ENCODE results near the gene HBG1. TPM values are rescaled to one million over a fixed set of nuclear protein-coding genes. Genes with fewer than 3 reads are reported as not detected.

HBG1 gene
- total RNA-seq, 2 donors from 2014 or later = not detected

DNA sequence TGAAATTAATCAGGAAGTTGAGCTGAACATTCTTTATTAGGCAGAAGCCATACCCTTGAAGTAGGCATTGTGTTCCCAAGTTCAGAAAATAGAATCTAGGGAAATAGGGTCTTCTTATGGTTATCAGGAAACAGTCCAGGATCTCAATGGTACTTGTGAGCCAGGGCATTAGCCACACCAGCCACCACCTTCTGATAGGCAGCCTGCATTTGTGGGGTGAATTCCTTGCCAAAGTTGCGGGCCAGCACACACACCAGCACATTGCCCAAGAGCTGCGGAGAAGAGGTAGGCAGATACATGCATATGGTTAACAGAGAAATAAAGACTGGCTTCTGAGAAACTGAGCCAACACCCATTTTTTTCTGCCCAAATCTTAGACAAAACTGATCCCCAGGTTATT is 16.8 kb downstream of the HBG1 start:
- Mint-ChIP-seq H3K4me1 (no peaks in the 10 kb centered on the region), H3K9me3 (no peaks in the 10 kb centered on the region), H3K27ac (no peak overlapping the region), H3K27me3 (peaks cover 8% of the 10 kb centered on the region), H3K4me3 (no peak overlapping the region), H3K36me3 (ENCODE audit: low read depth) (no peaks in the 10 kb centered on the region)
- ATAC-seq (replicated peaks) = no peak

DNA sequence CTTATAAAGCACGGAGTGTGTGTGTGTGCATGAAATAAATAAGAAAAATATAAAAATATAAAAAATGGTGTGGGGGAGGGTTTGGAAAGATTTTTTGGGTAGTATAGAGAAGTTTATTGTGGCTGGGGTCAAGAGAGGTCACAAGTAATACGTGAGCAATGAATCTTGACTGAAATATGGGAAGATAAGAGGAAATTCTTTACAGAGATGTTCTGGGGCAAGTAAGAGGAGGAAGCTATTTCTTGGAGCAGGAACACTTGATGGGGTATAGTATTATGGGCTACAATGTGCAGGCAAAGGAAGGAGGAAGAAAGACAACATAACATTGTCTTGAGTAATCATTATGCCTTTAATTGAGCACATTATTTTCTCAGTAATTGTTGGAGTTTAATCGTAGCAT is 17.5 kb downstream of the HBG1 start:
- Mint-ChIP-seq H3K4me1 (no peaks in the 10 kb centered on the region), H3K9me3 (no peaks in the 10 kb centered on the region), H3K4me3 (no peak overlapping the region), H3K27ac (no peak overlapping the region), H3K27me3 (peaks cover 8% of the 10 kb centered on the region), H3K36me3 (ENCODE audit: low read depth) (no peaks in the 10 kb centered on the region)
- ATAC-seq (replicated peaks) = no peak

DNA sequence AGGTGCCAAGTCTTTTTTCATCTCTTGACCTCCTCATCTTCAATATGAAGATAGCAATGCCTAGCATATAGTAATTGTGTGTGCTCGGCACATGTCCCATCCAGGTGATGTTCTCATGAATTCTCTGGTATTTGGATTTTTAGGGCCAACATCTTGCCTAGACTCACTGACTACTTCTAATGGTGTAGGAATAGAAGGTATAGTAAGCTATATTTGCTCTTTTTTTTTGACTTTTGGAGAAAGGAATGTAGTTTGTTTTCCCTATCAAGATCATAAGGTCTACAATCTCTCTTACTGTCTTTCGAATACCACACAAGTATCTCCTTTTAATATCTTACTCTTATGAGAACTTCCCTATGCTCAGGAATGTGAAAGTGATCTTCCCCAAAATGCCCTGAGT is 18.5 kb downstream of the HBG1 start:
- Mint-ChIP-seq H3K4me1 (no peaks in the 10 kb centered on the region), H3K27ac (no peak overlapping the region), H3K27me3 (peaks cover 6% of the 10 kb centered on the region), H3K4me3 (no peak overlapping the region), H3K9me3 (no peaks in the 10 kb centered on the region), H3K36me3 (ENCODE audit: low read depth) (no peaks in the 10 kb centered on the region)
- ATAC-seq (replicated peaks) = no peak

DNA sequence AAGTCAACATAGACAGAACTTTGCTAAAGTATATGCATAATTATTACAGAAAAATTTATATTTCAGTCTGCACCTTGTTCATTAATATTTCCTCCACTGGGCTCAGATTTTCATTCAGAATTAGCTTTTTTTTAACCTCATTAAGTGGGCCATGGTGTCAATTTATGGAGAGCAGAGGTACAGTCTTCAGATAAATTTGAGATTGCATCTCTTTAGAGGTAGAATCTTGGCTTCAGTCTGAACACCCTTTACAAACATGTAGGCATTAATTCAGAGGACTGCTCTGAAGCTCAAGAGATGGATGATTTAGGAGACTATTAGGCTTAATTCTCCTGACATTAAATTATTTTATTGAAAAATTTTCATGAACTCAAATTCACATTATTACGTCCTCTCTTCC is 19.4 kb downstream of the HBG1 start:
- Mint-ChIP-seq H3K27me3 (peaks cover 2% of the 10 kb centered on the region), H3K9me3 (no peaks in the 10 kb centered on the region), H3K36me3 (ENCODE audit: low read depth) (no peaks in the 10 kb centered on the region), H3K27ac (no peak overlapping the region), H3K4me1 (no peaks in the 10 kb centered on the region), H3K4me3 (no peak overlapping the region)
- ATAC-seq (replicated peaks) = no peak

DNA sequence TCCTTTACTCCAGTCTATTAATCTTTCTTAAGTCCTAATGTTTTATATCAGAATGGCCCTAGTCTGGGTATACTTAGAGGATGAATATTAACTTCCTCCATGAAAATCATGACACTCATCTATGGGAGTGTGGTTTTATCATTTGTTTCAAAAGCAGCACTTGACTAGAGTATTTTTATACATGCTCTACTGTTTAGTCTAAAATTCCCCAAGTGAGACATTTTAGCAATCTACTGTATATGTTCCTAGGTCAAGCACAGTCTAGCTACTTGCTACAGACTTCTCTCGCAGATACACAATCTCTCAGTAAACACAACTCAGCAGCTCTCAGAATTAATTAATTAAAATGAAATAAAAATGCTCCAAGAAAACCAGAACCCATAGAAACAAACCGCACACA is 19.9 kb downstream of the HBG1 start:
- Mint-ChIP-seq H3K27ac (no peak overlapping the region), H3K4me1 (no peaks in the 10 kb centered on the region), H3K4me3 (no peak overlapping the region), H3K9me3 (no peaks in the 10 kb centered on the region), H3K36me3 (ENCODE audit: low read depth) (no peaks in the 10 kb centered on the region), H3K27me3 (peaks cover 3% of the 10 kb centered on the region)
- ATAC-seq (replicated peaks) = no peak

DNA sequence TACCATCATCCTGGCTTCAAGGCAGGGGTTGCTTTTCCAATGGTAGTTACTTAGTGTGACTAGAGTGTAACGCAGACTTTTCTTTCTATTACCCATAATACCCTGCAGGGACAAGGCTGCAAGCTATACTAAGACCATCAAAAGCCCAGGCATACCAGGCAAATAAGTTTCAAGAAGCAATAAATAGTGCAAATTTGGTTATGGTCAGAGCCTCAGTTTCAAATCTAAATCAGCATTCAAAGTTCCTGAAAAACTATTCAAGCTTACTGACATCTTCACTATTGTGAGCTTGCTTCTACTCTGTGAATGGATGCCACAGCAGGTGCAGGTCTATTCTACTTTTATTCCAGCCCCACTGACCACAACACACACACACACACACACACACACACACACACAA is 20.3 kb downstream of the HBG1 start:
- ATAC-seq (replicated peaks) = no peak
- no peak overlapping the region for H3K27ac Mint-ChIP-seq
- H3K27me3 Mint-ChIP-seq = peaks cover 4% of the 10 kb centered on the region
- no peaks in the 10 kb centered on the region for H3K36me3 Mint-ChIP-seq (ENCODE audit: low read depth)
- no peaks in the 10 kb centered on the region for H3K9me3 Mint-ChIP-seq
- no peak overlapping the region for H3K4me3 Mint-ChIP-seq
- H3K4me1 Mint-ChIP-seq = no peaks in the 10 kb centered on the region

DNA sequence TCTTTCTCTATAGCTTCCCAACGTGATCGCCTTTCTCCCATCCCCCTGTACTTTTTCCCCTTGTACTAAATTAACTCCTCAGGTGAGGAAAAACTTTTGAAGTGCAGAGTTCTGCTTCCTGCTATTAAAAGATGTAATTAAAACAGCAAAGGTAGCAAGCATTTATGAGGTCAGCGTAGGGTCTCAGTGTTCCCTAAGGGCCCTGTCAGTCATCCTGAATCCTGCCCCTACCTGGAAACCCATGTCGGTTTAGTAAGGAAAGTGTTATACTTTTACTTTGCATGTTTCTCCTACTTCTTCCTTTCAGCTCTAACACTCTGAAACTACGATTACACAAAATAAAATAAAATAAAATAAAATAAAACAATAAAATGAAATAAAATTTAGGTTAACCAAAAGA is 21.5 kb downstream of the HBG1 start:
- H3K9me3 Mint-ChIP-seq = no peaks in the 10 kb centered on the region
- H3K27ac Mint-ChIP-seq = no peak overlapping the region
- no peaks in the 10 kb centered on the region for H3K36me3 Mint-ChIP-seq (ENCODE audit: low read depth)
- no peak for ATAC-seq (replicated peaks)
- H3K27me3 Mint-ChIP-seq = peaks cover 4% of the 10 kb centered on the region
- no peak overlapping the region for H3K4me3 Mint-ChIP-seq
- no peaks in the 10 kb centered on the region for H3K4me1 Mint-ChIP-seq

DNA sequence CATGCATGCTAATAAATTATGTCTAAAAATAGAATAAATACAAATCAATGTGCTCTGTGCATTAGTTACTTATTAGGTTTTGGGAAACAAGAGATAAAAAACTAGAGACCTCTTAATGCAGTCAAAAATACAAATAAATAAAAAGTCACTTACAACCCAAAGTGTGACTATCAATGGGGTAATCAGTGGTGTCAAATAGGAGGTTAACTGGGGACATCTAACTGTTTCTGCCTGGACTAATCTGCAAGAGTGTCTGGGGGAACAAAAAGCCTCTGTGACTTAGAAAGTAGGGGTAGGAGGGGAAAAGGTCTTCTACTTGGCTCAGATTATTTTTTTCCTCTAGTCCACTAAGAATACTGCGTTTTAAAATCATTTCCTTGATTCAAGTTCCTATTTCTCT is 22.0 kb downstream of the HBG1 start:
- H3K9me3 Mint-ChIP-seq = no peaks in the 10 kb centered on the region
- no peak for ATAC-seq (replicated peaks)
- H3K4me3 Mint-ChIP-seq = no peak overlapping the region
- no peak overlapping the region for H3K27ac Mint-ChIP-seq
- no peaks in the 10 kb centered on the region for H3K4me1 Mint-ChIP-seq
- H3K36me3 Mint-ChIP-seq (ENCODE audit: low read depth) = no peaks in the 10 kb centered on the region
- H3K27me3 Mint-ChIP-seq = peaks cover 4% of the 10 kb centered on the region

DNA sequence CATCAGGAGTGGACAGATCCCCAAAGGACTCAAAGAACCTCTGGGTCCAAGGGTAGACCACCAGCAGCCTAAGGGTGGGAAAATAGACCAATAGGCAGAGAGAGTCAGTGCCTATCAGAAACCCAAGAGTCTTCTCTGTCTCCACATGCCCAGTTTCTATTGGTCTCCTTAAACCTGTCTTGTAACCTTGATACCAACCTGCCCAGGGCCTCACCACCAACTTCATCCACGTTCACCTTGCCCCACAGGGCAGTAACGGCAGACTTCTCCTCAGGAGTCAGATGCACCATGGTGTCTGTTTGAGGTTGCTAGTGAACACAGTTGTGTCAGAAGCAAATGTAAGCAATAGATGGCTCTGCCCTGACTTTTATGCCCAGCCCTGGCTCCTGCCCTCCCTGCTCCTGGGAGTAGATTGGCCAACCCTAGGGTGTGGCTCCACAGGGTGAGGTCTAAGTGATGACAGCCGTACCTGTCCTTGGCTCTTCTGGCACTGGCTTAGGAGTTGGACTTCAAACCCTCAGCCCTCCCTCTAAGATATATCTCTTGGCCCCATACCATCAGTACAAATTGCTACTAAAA is 22.8 kb downstream of the HBG1 start, which contains the start of gene HBB:
HBB (minus strand) TSS at position 340 of the 579 bp plus-strand sequence; CDS start at position 290, 50 bp downstream.
- H3K4me3 Mint-ChIP-seq = no peak within 1 kb of the TSS
- no peak for ATAC-seq (replicated peaks)
- H3K27me3 Mint-ChIP-seq = peaks cover 4% of the 10 kb centered on the region
- H3K9me3 Mint-ChIP-seq = no peaks in the 10 kb centered on the region
- H3K36me3 Mint-ChIP-seq (ENCODE audit: low read depth) = no peaks in the 10 kb centered on the region
- H3K4me1 Mint-ChIP-seq = no peaks in the 10 kb centered on the region
- no peak within 1 kb of the TSS for H3K27ac Mint-ChIP-seq

DNA sequence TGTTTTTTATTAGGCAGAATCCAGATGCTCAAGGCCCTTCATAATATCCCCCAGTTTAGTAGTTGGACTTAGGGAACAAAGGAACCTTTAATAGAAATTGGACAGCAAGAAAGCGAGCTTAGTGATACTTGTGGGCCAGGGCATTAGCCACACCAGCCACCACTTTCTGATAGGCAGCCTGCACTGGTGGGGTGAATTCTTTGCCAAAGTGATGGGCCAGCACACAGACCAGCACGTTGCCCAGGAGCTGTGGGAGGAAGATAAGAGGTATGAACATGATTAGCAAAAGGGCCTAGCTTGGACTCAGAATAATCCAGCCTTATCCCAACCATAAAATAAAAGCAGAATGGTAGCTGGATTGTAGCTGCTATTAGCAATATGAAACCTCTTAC is 24.2 kb downstream of the HBG1 start:
- Mint-ChIP-seq H3K27me3 (peaks cover 4% of the 10 kb centered on the region), H3K4me1 (no peaks in the 10 kb centered on the region), H3K4me3 (no peak overlapping the region), H3K9me3 (no peaks in the 10 kb centered on the region), H3K36me3 (ENCODE audit: low read depth) (no peaks in the 10 kb centered on the region), H3K27ac (no peak overlapping the region)
- no peak for ATAC-seq (replicated peaks)

DNA sequence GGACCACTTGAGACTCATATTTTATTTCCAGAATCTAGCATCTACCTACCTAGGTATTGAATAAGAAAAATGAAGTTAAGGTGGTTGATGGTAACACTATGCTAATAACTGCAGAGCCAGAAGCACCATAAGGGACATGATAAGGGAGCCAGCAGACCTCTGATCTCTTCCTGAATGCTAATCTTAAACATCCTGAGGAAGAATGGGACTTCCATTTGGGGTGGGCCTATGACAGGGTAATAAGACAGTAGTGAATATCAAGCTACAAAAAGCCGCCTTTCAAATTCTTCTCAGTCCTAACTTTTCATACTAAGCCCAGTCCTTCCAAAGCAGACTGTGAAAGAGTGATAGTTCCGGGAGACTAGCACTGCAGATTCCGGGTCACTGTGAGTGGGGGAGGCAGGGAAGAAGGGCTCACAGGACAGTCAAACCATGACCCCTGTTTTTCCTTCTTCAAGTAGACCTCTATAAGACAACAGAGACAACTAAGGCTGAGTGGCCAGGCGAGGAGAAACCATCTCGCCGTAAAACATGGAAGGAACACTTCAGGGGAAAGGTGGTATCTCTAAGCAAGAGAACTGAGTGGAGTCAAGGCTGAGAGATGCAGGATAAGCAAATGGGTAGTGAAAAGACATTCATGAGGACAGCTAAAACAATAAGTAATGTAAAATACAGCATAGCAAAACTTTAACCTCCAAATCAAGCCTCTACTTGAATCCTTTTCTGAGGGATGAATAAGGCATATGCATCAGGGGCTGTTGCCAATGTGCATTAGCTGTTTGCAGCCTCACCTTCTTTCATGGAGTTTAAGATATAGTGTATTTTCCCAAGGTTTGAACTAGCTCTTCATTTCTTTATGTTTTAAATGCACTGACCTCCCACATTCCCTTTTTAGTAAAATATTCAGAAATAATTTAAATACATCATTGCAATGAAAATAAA is 24.8 kb downstream of the HBG1 start:
- Mint-ChIP-seq H3K27me3 (peaks cover 4% of the 10 kb centered on the region), H3K9me3 (no peaks in the 10 kb centered on the region), H3K36me3 (ENCODE audit: low read depth) (no peaks in the 10 kb centered on the region), H3K4me1 (no peaks in the 10 kb centered on the region), H3K27ac (no peak overlapping the region), H3K4me3 (no peak overlapping the region)
- no peak for ATAC-seq (replicated peaks)

DNA sequence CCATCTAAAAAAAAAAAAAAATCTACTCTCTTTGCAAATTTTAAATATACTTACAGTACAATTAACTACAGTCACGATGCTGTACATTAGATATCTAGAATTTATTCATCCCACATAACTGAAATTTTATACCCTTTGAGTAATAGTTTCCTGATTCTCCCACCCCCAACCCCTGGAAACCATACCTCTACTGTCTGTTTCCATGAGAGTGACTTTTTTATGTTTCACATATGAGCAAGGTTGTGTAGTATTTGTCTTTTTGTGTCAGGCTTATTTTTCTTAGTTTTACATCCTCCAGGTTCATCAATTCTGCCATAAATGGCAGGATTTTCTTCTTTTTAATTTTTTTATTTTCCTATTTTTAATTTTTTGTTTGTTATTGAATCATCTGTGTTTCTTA is 26.0 kb downstream of the HBG1 start:
- peaks cover 4% of the 10 kb centered on the region for H3K9me3 Mint-ChIP-seq
- ATAC-seq (replicated peaks) = no peak
- no peak overlapping the region for H3K4me3 Mint-ChIP-seq
- no peaks in the 10 kb centered on the region for H3K4me1 Mint-ChIP-seq
- H3K27ac Mint-ChIP-seq = no peak overlapping the region
- peaks cover 4% of the 10 kb centered on the region for H3K27me3 Mint-ChIP-seq
- no peaks in the 10 kb centered on the region for H3K36me3 Mint-ChIP-seq (ENCODE audit: low read depth)

DNA sequence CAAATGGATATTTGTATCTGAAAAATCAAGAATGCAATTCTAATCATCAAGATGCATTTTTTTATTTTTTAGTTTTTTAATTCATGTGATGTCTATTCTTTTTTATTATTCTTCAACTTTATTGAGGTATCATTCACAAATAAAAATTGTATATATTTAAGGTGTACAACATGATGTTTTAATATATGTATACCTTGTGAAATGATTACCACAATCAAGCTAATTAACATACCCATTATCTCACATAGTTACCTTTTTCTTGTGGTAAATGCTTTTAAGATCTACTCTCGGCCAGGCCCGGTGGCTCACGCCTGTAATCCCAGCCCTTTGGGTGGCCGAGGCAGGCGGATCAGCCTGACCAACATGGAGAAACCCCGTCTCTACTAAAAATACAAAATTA is 26.5 kb downstream of the HBG1 start:
- Mint-ChIP-seq H3K27ac (no peak overlapping the region), H3K4me3 (no peak overlapping the region), H3K4me1 (no peaks in the 10 kb centered on the region), H3K36me3 (ENCODE audit: low read depth) (no peaks in the 10 kb centered on the region), H3K9me3 (peaks cover 5% of the 10 kb centered on the region), H3K27me3 (peaks cover 4% of the 10 kb centered on the region)
- no peak for ATAC-seq (replicated peaks)

DNA sequence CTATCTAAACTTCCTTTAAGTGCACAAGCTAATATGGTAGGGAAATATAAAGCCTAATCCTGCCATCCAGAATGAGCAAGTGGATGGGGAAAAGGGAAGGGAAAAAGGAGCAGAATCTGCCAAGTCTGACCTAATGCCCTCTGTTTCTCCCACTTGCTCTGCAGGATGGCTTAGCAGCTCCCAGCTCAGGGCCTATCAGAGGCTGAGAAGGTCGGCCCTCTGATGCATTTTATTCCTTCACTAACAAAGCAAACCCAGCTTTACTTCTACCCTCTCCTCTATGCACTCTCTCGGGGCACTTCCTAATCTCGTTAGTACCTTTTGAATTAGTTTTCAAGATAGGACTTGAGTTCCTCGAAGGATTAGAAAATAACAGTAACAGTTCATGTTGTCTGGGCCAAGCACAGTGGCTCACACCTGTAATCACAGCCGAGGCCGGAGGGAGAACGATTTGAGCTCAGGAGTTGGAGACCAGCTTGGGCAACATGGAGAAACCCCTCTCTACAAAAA is 39.2 kb downstream of the HBG1 start:
- Mint-ChIP-seq H3K27ac (no peak overlapping the region), H3K36me3 (ENCODE audit: low read depth) (no peaks in the 10 kb centered on the region), H3K4me3 (no peak overlapping the region), H3K9me3 (no peaks in the 10 kb centered on the region), H3K4me1 (no peaks in the 10 kb centered on the region), H3K27me3 (peaks cover 3% of the 10 kb centered on the region)
- ATAC-seq (replicated peaks) = no peak

DNA sequence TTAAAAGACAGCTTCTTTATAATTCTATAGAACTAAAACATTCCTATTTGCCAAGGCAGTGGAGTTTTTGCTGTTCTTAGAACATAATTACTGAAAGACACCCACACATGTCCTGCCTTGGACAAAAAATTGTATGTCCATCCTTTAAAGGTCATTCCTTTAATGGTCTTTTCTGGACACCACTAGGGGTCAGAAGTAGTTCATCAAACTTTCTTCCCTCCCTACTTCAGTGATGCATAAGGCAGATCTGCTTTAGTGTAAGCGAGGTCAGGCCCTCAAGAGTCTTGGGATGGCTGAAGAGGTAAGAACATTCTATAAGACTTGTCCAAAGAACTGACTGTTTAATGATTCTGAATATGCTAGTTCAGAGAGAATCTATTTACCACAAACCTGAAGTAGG is 44.9 kb downstream of the HBG1 start:
- no peaks in the 10 kb centered on the region for H3K9me3 Mint-ChIP-seq
- no peak overlapping the region for H3K4me3 Mint-ChIP-seq
- no peak for ATAC-seq (replicated peaks)
- no peaks in the 10 kb centered on the region for H3K36me3 Mint-ChIP-seq (ENCODE audit: low read depth)
- H3K4me1 Mint-ChIP-seq = no peaks in the 10 kb centered on the region
- H3K27ac Mint-ChIP-seq = no peak overlapping the region
- peaks cover 18% of the 10 kb centered on the region for H3K27me3 Mint-ChIP-seq
